OCI-LY3 (cell line): ENCODE data around the gene KRT73.

Experiments used
- H2AFZ ChIP-seq: fragments of 200-600, 300-600 bp; shearing (Covaris generic); 2 replicates; pipeline ENCODE4 v1.6.0; 2014; ENCODE audit warnings: antibody characterized with exemption, low read depth, low read length
- H3K27ac ChIP-seq: fragments of 200-600, 300-600 bp; sonication (generic); 2 replicates; pipeline ENCODE4 v1.5.1; 2014; ENCODE audit warnings: mild to moderate bottlenecking, low read length, moderate library complexity, mixed read lengths
- H3K27me3 ChIP-seq: fragments of 200-600, 300-600 bp; sonication (generic); 2 replicates; pipeline ENCODE4 v1.6.1; 2014; ENCODE audit warnings: low read depth, low read length, mixed read lengths
- H3K36me3 ChIP-seq: fragments of 200-600, 300-600 bp; sonication (generic); replicated peaks from 2 replicates; pipeline ENCODE3; 2014; ENCODE audit warnings: low read depth, low read length, mixed read lengths
- H3K4me1 ChIP-seq: fragments of 300-600, 200-600 bp; sonication (generic); 2 replicates; pipeline ENCODE4 v1.6.1; 2014; ENCODE audit warnings: low read length, mixed read lengths
- H3K4me2 ChIP-seq: fragments of 200-600, 300-600 bp; sonication (generic); 2 replicates; pipeline ENCODE4 v1.6.1; 2014; ENCODE audit warnings: low read length, mixed read lengths
- H3K4me3 ChIP-seq: fragments of 300-600, 200-600 bp; sonication (generic); 2 replicates; pipeline ENCODE4 v1.5.1; 2014; ENCODE audit warnings: antibody characterized with exemption, mild to moderate bottlenecking, low read length, moderate library complexity
- H3K79me2 ChIP-seq: fragments of 300-600, 200-600 bp; shearing (Covaris generic); 2 replicates; pipeline ENCODE4 v1.6.1; 2014; ENCODE audit warnings: mild to moderate bottlenecking, low read length, mixed read lengths
- H3K9ac ChIP-seq: fragments of 300-600, 200-600 bp; shearing (Covaris generic); 2 replicates; pipeline ENCODE4 v1.6.0; 2014; ENCODE audit warnings: mild to moderate bottlenecking, low read length, moderate library complexity
- H3K9me3 ChIP-seq: fragments of 200-600, 300-600 bp; shearing (Covaris generic); 2 replicates; pipeline ENCODE4 v1.6.1; 2014; ENCODE audit warnings: low read length, mixed read lengths; ENCODE audit not compliant: insufficient read depth
- H4K20me1 ChIP-seq: fragments of 200-600, 300-600 bp; sonication (generic); 2 replicates; pipeline ENCODE4 v1.6.1; 2016; ENCODE audit warnings: low read length, mixed read lengths; ENCODE audit not compliant: insufficient read depth
- EZH2phosphoT487 ChIP-seq: fragments of 200-600 bp; shearing (Covaris generic); IDR thresholded peaks from 2 replicates; pipeline ENCODE4 v1.6.1; 2018; ENCODE audit warnings: antibody characterized with exemption, mixed run types, low read depth
- TF ChIP-seq, protein P1 (sequence below): fragments of 200-600, 300-600 bp; sonication (generic); IDR thresholded peaks from 2 replicates; pipeline ENCODE4 v1.5.1; 2014; ENCODE audit warnings: antibody characterized with exemption, low read length, low read depth

The KRT73 gene

GRCh38 chr12:52617403-52617785, 965 bp downstream of the KRT73 start:
- H3K4me2 ChIP-seq: no peak overlapping the region
- H3K27me3 ChIP-seq: peaks cover 16% of the 10 kb centered on the region
- H3K79me2 ChIP-seq: no peaks in the 10 kb centered on the region
- H3K9ac ChIP-seq: no peak overlapping the region
- H2AFZ ChIP-seq: no peak overlapping the region
- no peaks in the 10 kb centered on the region for H4K20me1 ChIP-seq
- no peaks in the 10 kb centered on the region for H3K9me3 ChIP-seq
- H3K36me3 ChIP-seq: no peaks in the 10 kb centered on the region
- no peak overlapping the region for H3K27ac ChIP-seq
- peaks cover 6% of the 10 kb centered on the region for H3K4me1 ChIP-seq
- no peak for TF ChIP-seq EZH2phosphoT487
- TF ChIP-seq, protein P1, sequence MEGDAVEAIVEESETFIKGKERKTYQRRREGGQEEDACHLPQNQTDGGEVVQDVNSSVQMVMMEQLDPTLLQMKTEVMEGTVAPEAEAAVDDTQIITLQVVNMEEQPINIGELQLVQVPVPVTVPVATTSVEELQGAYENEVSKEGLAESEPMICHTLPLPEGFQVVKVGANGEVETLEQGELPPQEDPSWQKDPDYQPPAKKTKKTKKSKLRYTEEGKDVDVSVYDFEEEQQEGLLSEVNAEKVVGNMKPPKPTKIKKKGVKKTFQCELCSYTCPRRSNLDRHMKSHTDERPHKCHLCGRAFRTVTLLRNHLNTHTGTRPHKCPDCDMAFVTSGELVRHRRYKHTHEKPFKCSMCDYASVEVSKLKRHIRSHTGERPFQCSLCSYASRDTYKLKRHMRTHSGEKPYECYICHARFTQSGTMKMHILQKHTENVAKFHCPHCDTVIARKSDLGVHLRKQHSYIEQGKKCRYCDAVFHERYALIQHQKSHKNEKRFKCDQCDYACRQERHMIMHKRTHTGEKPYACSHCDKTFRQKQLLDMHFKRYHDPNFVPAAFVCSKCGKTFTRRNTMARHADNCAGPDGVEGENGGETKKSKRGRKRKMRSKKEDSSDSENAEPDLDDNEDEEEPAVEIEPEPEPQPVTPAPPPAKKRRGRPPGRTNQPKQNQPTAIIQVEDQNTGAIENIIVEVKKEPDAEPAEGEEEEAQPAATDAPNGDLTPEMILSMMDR: no peak
- H3K4me3 ChIP-seq: no peak overlapping the region

GRCh38 chr12:52616680-52617402, 1.5 kb downstream of the KRT73 start:
- Histone ChIP-seq H3K9me3 (no peaks in the 10 kb centered on the region), H3K4me1 (peaks cover 6% of the 10 kb centered on the region), H3K4me2 (no peak overlapping the region), H3K9ac (no peak overlapping the region), H3K36me3 (no peaks in the 10 kb centered on the region), H3K27ac (no peak overlapping the region), H3K27me3 (peaks cover 22% of the 10 kb centered on the region), H3K79me2 (no peaks in the 10 kb centered on the region), H3K4me3 (no peak overlapping the region), H4K20me1 (no peaks in the 10 kb centered on the region), H2AFZ (no peak overlapping the region)
- TF ChIP-seq, protein P1: no peak
- no peak for TF ChIP-seq EZH2phosphoT487

- TF ChIP-seq, protein P1: no peak
- TF ChIP-seq EZH2phosphoT487: no peak
- no peak overlapping the region for H3K4me2 ChIP-seq
- no peaks in the 10 kb centered on the region for H3K9me3 ChIP-seq
- no peaks in the 10 kb centered on the region for H4K20me1 ChIP-seq
- H2AFZ ChIP-seq: no peak overlapping the region
- H3K36me3 ChIP-seq: no peaks in the 10 kb centered on the region
- H3K4me1 ChIP-seq: peaks cover 6% of the 10 kb centered on the region
- peaks cover 30% of the 10 kb centered on the region for H3K27me3 ChIP-seq
- H3K27ac ChIP-seq: no peak overlapping the region
- no peaks in the 10 kb centered on the region for H3K79me2 ChIP-seq
- H3K9ac ChIP-seq: no peak overlapping the region
- no peak overlapping the region for H3K4me3 ChIP-seq
Observed at GRCh38 chr12:52615912-52616311, 2.4 kb downstream of the KRT73 start.

GRCh38 chr12:52615208-52615868, 3.0 kb downstream of the KRT73 start:
- Histone ChIP-seq H3K27ac (no peak overlapping the region), H3K36me3 (no peaks in the 10 kb centered on the region), H3K4me2 (no peak overlapping the region), H3K79me2 (no peaks in the 10 kb centered on the region), H3K27me3 (peaks cover 30% of the 10 kb centered on the region), H4K20me1 (no peaks in the 10 kb centered on the region), H3K4me1 (peaks cover 2% of the 10 kb centered on the region), H3K9ac (no peak overlapping the region), H3K4me3 (no peak overlapping the region), H3K9me3 (no peaks in the 10 kb centered on the region), H2AFZ (no peak overlapping the region)
- TF ChIP-seq, protein P1: no peak
- TF ChIP-seq EZH2phosphoT487: no peak
